HG03103 (cell line): ENCODE data around the gene PFN2.

Experiments used
- ATAC-seq: cut with Tn5 transposase; IDR thresholded peaks from one replicate; pipeline ENCODE4 v1.9.1; 2021; ENCODE audit warnings: low read depth; ENCODE audit not compliant: unreplicated experiment

PFN2 gene

DNA sequence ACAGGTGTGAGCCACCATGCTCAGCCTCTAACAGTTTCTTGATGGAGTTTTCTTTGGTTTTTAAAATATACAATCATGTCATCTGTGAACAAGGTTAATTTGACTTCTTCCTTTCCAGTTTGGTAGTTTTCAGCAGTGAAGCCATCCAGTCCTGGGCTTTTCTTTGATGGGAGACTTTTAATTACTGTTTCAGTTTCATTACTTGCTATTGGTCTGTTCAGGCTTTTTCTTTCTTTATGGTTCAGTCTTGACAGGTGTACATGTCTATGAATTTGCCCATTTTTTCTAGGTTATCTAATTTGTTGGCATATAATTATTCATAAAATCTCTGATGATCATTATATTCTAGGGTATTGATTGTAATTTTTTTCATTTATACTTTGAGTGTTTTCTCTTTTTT is 36.8 kb downstream of the PFN2 start:
- ATAC-seq = no peak

DNA sequence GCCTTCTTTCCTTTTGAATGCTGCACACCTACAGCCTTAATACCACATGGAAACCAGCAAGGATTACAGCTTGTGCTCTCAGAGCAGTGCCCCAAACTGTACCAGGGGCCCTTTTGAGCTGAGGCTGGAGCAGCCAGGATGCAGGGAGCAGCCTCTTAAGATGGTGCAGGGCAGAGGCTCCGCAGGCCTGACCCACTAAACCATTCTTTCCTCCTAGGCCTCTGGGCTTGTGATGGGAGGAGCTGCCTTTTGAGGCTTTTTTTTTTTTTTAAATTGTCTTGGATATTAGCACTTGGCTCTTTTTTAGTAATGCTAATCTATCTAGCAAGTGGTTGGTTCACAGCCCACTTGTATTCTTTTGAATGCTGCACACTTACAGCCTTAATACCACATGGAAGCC is 37.7 kb downstream of the PFN2 start:
- ATAC-seq = no peak

DNA sequence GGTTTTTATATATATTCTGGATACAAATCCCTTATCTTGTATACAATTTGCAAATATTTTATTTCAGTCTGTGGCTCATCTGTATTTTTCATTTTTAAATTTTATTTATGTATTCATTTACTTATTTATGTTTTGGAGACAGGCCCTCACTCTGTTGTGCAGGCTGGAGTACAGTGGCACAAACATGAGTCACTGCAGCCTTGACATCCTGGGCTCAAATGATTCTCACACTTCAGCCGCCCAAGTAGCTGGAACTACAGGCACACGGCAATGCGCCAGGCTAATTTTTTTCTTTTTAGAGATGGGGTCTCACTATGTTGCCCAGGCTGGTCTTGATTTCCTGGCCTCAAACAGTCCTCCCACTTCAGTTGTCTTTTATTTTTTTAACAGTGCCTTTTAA is 50.6 kb downstream of the PFN2 start:
- no peak for ATAC-seq

DNA sequence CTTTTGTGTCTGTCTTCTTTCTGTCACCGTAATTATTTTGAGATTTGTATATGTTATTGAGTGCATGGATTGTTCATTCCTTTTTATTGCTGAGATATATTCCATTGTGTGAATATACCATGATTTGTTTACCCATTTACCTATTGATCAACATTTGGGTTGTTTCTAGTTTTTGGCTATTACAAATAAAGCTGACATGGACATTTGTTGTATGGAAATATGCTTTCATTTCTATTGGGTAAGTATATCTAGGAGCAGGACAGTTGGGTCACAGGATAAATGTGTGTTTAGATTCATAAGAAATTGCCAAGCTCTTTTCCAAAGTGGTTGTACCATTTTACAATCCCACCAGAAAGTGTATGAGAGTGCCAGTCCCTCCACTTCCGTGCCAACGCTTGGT is 51.2 kb downstream of the PFN2 start:
- ATAC-seq = no peak

DNA sequence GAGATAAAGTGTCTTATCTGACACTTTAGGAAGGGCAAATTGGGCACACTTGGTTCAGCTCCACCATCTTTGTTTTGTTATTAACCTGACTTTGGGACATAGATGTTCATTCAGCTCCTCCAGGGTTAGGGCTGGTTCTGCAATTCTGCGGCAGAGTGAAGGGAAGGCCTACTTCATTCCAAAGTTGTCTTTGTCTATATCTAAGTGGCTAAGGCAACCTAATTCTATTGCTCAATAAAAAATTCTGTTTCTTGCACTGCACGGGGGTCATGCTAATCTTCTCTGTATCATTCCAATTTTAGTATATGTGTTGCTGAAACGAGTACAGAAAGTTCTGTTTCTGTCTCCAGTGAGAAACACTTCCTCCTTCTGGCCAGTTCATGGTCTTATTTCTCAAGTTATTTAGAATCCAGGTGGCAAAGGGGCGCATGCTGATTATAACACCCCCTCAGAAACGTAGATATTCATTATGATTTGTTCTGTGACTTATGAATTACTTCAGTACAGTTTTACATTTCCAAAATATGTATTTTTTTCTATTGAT is 53.5 kb downstream of the PFN2 start:
- no peak for ATAC-seq
